ENCODE data around the gene LIPT2.
"Not testable (repeated sequence)": the region's sequence is repeated elsewhere in the genome, so short reads cannot be mapped to it uniquely, and the experiment has no call there.

The LIPT2 gene

GRCh38 chr11:74520927-74521665 is 27.6 kb upstream of the LIPT2 start:
- DNase-seq (ENCODE audit: low spot score) = no peak
- H3K4me3 ChIP-seq = no peak overlapping the region
- TF ChIP-seq, protein P1, sequence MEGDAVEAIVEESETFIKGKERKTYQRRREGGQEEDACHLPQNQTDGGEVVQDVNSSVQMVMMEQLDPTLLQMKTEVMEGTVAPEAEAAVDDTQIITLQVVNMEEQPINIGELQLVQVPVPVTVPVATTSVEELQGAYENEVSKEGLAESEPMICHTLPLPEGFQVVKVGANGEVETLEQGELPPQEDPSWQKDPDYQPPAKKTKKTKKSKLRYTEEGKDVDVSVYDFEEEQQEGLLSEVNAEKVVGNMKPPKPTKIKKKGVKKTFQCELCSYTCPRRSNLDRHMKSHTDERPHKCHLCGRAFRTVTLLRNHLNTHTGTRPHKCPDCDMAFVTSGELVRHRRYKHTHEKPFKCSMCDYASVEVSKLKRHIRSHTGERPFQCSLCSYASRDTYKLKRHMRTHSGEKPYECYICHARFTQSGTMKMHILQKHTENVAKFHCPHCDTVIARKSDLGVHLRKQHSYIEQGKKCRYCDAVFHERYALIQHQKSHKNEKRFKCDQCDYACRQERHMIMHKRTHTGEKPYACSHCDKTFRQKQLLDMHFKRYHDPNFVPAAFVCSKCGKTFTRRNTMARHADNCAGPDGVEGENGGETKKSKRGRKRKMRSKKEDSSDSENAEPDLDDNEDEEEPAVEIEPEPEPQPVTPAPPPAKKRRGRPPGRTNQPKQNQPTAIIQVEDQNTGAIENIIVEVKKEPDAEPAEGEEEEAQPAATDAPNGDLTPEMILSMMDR (IDR thresholded peaks at IDR 0.05) = no peak
- H3K27ac ChIP-seq = no peak overlapping the region

GRCh38 chr11:74520316-74520715 is 26.8 kb upstream of the LIPT2 start:
- Histone ChIP-seq H3K27ac (no peak overlapping the region), H3K4me3 (no peak overlapping the region)
- no peak for DNase-seq (ENCODE audit: low spot score)
- TF ChIP-seq, protein P1 (IDR thresholded peaks at IDR 0.05) = no peak

DNA sequence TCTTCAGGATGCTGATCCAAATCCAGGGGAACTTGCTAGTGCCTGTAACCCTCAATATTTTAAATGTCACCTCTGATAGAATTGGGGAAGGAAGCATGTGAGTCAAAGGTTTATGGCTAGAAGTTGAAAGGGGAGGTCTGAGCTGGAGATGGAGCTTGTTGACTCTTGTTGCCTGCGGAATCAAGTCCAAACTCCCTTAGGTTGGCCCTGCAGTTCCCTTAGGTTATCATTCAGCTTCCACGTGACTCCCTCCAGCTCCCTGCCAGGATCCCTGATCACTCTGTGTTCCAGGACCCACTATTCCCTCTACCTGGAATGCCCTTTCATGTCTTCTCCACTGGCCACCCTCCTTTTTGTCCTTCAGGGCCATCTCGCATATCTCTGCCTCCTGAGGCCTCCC is 26.2 kb upstream of the LIPT2 start:
- H3K27ac ChIP-seq = no peak overlapping the region

DNA sequence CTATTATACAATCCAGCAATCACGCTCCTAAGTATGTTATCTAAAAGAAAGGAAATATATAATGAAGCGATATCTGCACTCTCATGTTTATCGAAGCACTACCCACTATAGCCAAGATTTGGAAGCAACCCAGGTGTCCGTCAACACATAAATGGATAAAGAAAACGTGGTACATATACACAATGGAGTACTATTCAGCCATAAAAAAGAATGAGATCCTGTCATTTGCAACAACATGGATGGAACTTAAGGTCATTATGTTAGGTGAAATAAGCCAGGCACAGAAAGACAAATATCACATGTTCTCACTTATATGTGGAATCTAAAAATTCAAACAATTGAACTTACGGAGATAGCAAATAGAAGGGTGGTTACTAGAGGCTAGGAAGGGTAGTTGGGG is 24.1 kb upstream of the LIPT2 start:
- DNase-seq (ENCODE audit: low spot score); H3K4me3 ChIP-seq; H3K27ac ChIP-seq: not testable (repeated sequence)

More for the DNA sequence above, 26.2 kb upstream of the LIPT2 start:
- H3K4me3 ChIP-seq = no peak overlapping the region
- TF ChIP-seq, protein P1 (IDR thresholded peaks at IDR 0.05) = no peak
- no peak for DNase-seq (ENCODE audit: low spot score)

DNA sequence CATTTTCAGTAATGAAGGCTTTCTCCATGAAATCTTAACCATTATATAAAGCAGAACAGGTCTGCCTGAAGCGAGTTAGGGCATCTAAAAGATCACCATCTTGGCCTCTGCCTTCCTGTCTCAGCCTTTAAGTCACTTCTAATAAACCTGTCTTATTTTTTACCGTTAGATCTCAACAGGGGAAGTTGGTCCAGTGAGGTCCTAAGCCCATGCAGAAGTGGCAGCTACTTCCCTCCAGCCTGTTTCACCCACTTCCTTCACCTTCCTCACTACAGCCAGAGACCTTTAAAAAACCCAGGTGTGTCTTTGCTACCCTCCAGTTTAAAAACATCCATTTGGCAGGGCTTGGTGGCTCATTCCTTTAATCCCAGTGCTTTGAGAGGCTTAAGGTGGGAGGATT is 14.1 kb upstream of the LIPT2 start:
- TF ChIP-seq, protein P1 (IDR thresholded peaks at IDR 0.05) = no peak
- DNase-seq (ENCODE audit: low spot score) = no peak
- Histone ChIP-seq H3K27ac (no peak overlapping the region), H3K4me3 (no peak overlapping the region)

- TF ChIP-seq, protein P1 (IDR thresholded peaks at IDR 0.05) = no peak
- H3K27ac ChIP-seq = no peak overlapping the region
- H3K4me3 ChIP-seq = no peak overlapping the region
- no peak for DNase-seq (ENCODE audit: low spot score)
These were observed 13.3 kb upstream of the LIPT2 start for GRCh38 chr11:74506823-74507222.

GRCh38 chr11:74505911-74506310 is 12.4 kb upstream of the LIPT2 start:
- Histone ChIP-seq H3K27ac (no peak overlapping the region), H3K4me3 (no peak overlapping the region)
- TF ChIP-seq, protein P1 (IDR thresholded peaks at IDR 0.05) = no peak
- no peak for DNase-seq (ENCODE audit: low spot score)
